Endothelial cell of umbilical vein (primary cell): Measurements from ENCODE around the gene GDPD3. TPM values are rescaled to one million over a fixed set of nuclear protein-coding genes. Genes with fewer than 3 reads are reported as not detected.

Experiments used
- BruUV-seq: library from RNA; stranded (reverse); fragments of 400-500 nt; replicated peaks from 2 replicates; lab custom pipeline; 2021; lab: Mats Ljungman, UMichigan
- CTCF ChIA-PET: fragments of 300-600, 350-600 bp; sonication (Branson Sonifier 250); formaldehyde crosslinking; loops from one replicate; lab custom pipeline; 2021; ENCODE audit warnings: antibody characterized with exemption, inconsistent platforms; lab: Charles Lee
- POLR2A ChIA-PET: fragments of 300-600, 350-600 bp; sonication (Branson Sonifier 250); formaldehyde crosslinking; loops from one replicate; lab custom pipeline; 2021; ENCODE audit warnings: antibody characterized with exemption, inconsistent platforms; lab: Charles Lee
- DNase-seq: peaks from one replicate; pipeline ENCODE4 v3.0.0-alpha.2; 2011; ENCODE audit warnings: low read depth, low spot score
- FAIRE-seq: peaks from 2 replicates; lab custom pipeline; 2011; peaks lifted over from hg19 to GRCh38; lab: Jason Lieb, UNC
- H2AFZ ChIP-seq: 2 replicates; pipeline ENCODE4 v1.6.0; 2012; ENCODE audit warnings: low read depth, low read length, control low read depth, inconsistent platforms
- H3K27ac ChIP-seq: 2 replicates; pipeline ENCODE4 v1.5.1; 2011; ENCODE audit warnings: low read depth, mild to moderate bottlenecking, control low read depth, low read length, moderate library complexity; ENCODE audit not compliant: insufficient read depth
- H3K27me3 ChIP-seq, 2 experiments: 2 replicates each; pipeline versions ENCODE4 v1.6.0 to v1.6.1; 2011; ENCODE audit warnings: low read length in 2 of 2, mixed read lengths in 1 of 2; ENCODE audit not compliant: control insufficient read depth in 2 of 2, insufficient read depth in 2 of 2
- H3K36me3 ChIP-seq, 2 experiments: 2 replicates in 1 of 2; 3 replicates in 1 of 2; pipeline ENCODE4 v1.5.1; 2011; ENCODE audit warnings: low read length in 2 of 2, mild to moderate bottlenecking in 1 of 2, moderate library complexity in 1 of 2; ENCODE audit not compliant: control insufficient read depth in 2 of 2, insufficient read depth in 2 of 2; ENCODE audit errors: extremely low read depth in 1 of 2
- H3K4me1 ChIP-seq: 3 replicates; pipeline ENCODE4 v1.5.1; 2011; ENCODE audit warnings: mild to moderate bottlenecking, low read length; ENCODE audit not compliant: control insufficient read depth, insufficient read depth; ENCODE audit errors: extremely low read depth
- H3K4me2 ChIP-seq: 2 replicates; pipeline ENCODE4 v1.6.1; 2011; ENCODE audit warnings: low read length, control low read depth, mixed read lengths; ENCODE audit not compliant: insufficient read depth
- H3K4me3 ChIP-seq, 3 experiments: fragments of 200-600 bp in 1 of 3; sonication (generic), shearing (Covaris generic) in 1 of 3; replicated peaks in 1 of 3; 2 replicates each; pipeline ENCODE4 v1.5.1; 2011 to 2016; ENCODE audit warnings: control low read depth in 3 of 3, low read length in 3 of 3, mild to moderate bottlenecking in 2 of 3, inconsistent platforms in 1 of 3, low read depth in 1 of 3, moderate library complexity in 1 of 3; ENCODE audit not compliant: insufficient read depth in 1 of 3
- H3K79me2 ChIP-seq: 2 replicates; pipeline ENCODE4 v1.6.0; 2012; ENCODE audit warnings: low read length, inconsistent platforms; ENCODE audit not compliant: control insufficient read depth, insufficient read depth
- H3K9ac ChIP-seq: replicated peaks from 2 replicates; pipeline ENCODE3; 2011; ENCODE audit warnings: low read length, control low read depth; ENCODE audit not compliant: insufficient read depth; ENCODE audit errors: extremely low read depth
- H3K9me1 ChIP-seq: replicated peaks from 3 replicates; pipeline ENCODE4 v1.6.0; 2011; ENCODE audit warnings: mild to moderate bottlenecking, low read length; ENCODE audit not compliant: control insufficient read depth, insufficient read depth; ENCODE audit errors: extremely low read depth
- H3K9me3 ChIP-seq: replicated peaks from 2 replicates; pipeline ENCODE4 v1.5.1; 2012; ENCODE audit warnings: low read length, inconsistent platforms; ENCODE audit not compliant: control insufficient read depth, insufficient read depth
- H4K20me1 ChIP-seq: replicated peaks from 2 replicates; pipeline ENCODE3; 2011; ENCODE audit warnings: mild to moderate bottlenecking, low read length; ENCODE audit not compliant: control insufficient read depth, insufficient read depth; ENCODE audit errors: extremely low read depth
- CTCF ChIP-seq, 2 donors: IDR thresholded peaks; 1 replicate in 1 of 2; 2 replicates in 1 of 2; pipeline ENCODE4 v1.5.1; 2011; ENCODE audit warnings: low read length in 2 of 2, mild to moderate bottlenecking in 2 of 2, moderate library complexity in 2 of 2, control low read depth in 1 of 2, inconsistent platforms in 1 of 2, low read depth in 1 of 2; ENCODE audit not compliant: insufficient read depth in 1 of 2; ENCODE audit errors: extremely low read depth in 1 of 2
- EZH2 ChIP-seq: IDR thresholded peaks from 2 replicates; pipeline ENCODE4 v1.6.1; 2012; ENCODE audit warnings: borderline replicate concordance, low read depth, mild to moderate bottlenecking, moderate library complexity, low read length, inconsistent platforms; ENCODE audit not compliant: severe bottlenecking
- FOS ChIP-seq: IDR thresholded peaks from 2 replicates; pipeline ENCODE4 v1.6.1; 2011; ENCODE audit warnings: mild to moderate bottlenecking, low read length, moderate library complexity, borderline replicate concordance; ENCODE audit not compliant: insufficient read depth
- GATA2 ChIP-seq: IDR thresholded peaks from 2 replicates; pipeline ENCODE4 v1.7.0; 2011; ENCODE audit warnings: low read depth, mild to moderate bottlenecking, moderate library complexity, mixed read lengths, low read length; ENCODE audit not compliant: insufficient read length, insufficient read depth
- JUN ChIP-seq: IDR thresholded peaks from 2 replicates; pipeline ENCODE4 v1.6.1; 2011; ENCODE audit warnings: borderline replicate concordance, low read depth; ENCODE audit not compliant: insufficient read length, insufficient read depth
- MAX ChIP-seq: IDR thresholded peaks from 2 replicates; pipeline ENCODE4 v1.6.1; 2011; ENCODE audit not compliant: insufficient read depth, insufficient read length
- MYC ChIP-seq: IDR thresholded peaks from one replicate; pipeline ENCODE4 v1.6.1; 2011; ENCODE audit warnings: mild to moderate bottlenecking, low read depth, low read length
- POLR2A ChIP-seq: IDR thresholded peaks from 2 replicates; pipeline ENCODE4 v1.6.1; 2012; ENCODE audit warnings: low read depth, mild to moderate bottlenecking, control low read depth, low read length
- POLR2AphosphoS5 ChIP-seq: IDR thresholded peaks from 2 replicates; pipeline ENCODE4 v1.6.1; 2012; ENCODE audit warnings: low read depth, mild to moderate bottlenecking, control low read depth, low read length, moderate library complexity; ENCODE audit not compliant: insufficient read depth
- dilution Hi-C: fragments of 300-500 bp; cut with MboI; formaldehyde crosslinking; loops from one replicate; pipeline ENCODE4 v1.15.0; 2019; ENCODE audit warnings: low sequenced_read_pairs; ENCODE audit not compliant: extremely low pct_ligation_motif_present
- intact Hi-C: fragments of 100-400 bp; cut with micrococcal nuclease; formaldehyde crosslinking; loops from one replicate; pipeline ENCODE4 v1.10.0; 2022
- polyA plus RNA-seq, 4 experiments: library from polyadenylated mRNA; depleted of rRNA in 3 of 4; stranded (reverse) in 3 of 4; unstranded in 1 of 4; fragments of >200 nt; gene quantifications; 2 replicates each; pipeline versions ENCODE4 v1.2.1 to v1.2.3, GENCODE V29; 2011 to 2012; ENCODE audit warnings: missing spikeins in 1 of 4
- total RNA-seq: library from RNA; stranded (reverse); gene quantifications from 2 replicates; pipeline ENCODE4 v1.2.3, GENCODE V29; 2021

GDPD3 gene
- total and polyA plus RNA-seq, 2 donors (not counting 3 experiments of a cell fraction or from before 2014, with no cell fraction given): 8.0 to 18.6 TPM

GRCh38 chr16:30064729-30065101, 48.6 kb downstream of the GDPD3 start:
- dilution Hi-C loops: no loop called here

More at GRCh38 chr16:30064729-30065101, 48.6 kb downstream of the GDPD3 start:
- peak overlapping the region; percentile 63 for H3K9ac ChIP-seq
- H3K9me1 ChIP-seq: no peaks in the 10 kb centered on the region
- H2AFZ ChIP-seq: no peak overlapping the region
- intact Hi-C loops: loop anchor here (1.0 to 2.0 kb wide), 5 partner anchors 9 to 594 kb away; partner anchors contain the start of genes FBRS and PPP4C
- H3K4me3 ChIP-seq: peak overlapping the region in 2 of 3 experiments; percentile 20 to 49
- H3K27ac ChIP-seq: peak overlapping the region; percentile 71
- H3K36me3 ChIP-seq: peaks cover 12 to 22% of the 10 kb centered on the region in 2 experiments
- H3K4me1 ChIP-seq: peaks cover 29% of the 10 kb centered on the region
- TF ChIP-seq EZH2 (no peak), POLR2A (no peak), FOS (no peak), JUN (no peak), GATA2 (no peak), MYC (no peak), MAX (no peak), CTCF (IDR thresholded peaks at IDR 0.05; ENCODE audit: extremely low read depth in 1 of 2, insufficient read depth in 1 of 2, low read depth in 1 of 2, low read length in 2 of 2) (no peak), POLR2AphosphoS5 (no peak)
- ChIA-PET CTCF (interaction anchor here (0.6 to 4.5 kb wide), 9 partner anchors 8 to 257 kb away, joined by 3 to 53 read pairs (median 4); partner anchors contain the start of genes PPP4C and TBX6), POLR2A (interaction anchor here (1.0 to 2.8 kb wide), 4 partner anchors 10 to 33 kb away, joined by 3 to 21 read pairs (median 11); partner anchors contain the start of gene PPP4C)
- H3K9me3 ChIP-seq: no peaks in the 10 kb centered on the region
- no peaks in the 10 kb centered on the region for H4K20me1 ChIP-seq
- FAIRE-seq: no peak
- DNase-seq: no peak
- H3K4me2 ChIP-seq: peak overlapping the region; percentile 59
- H3K79me2 ChIP-seq: peaks cover 37% of the 10 kb centered on the region
- TSS peak; percentile 75 for BruUV-seq
- no peaks in the 10 kb centered on the region for H3K27me3 ChIP-seq
